Sigmoid colon (tissue), 7 donors: ENCODE results near the gene OTOGL. TPM values are rescaled to one million over a fixed set of nuclear protein-coding genes. Genes with fewer than 3 reads are reported as not detected.

Experiments
- DNase-seq: peaks from one replicate; pipeline ENCODE4 v3.0.0-alpha.2; 2019
- H3K27ac ChIP-seq, 4 donors: fragments of 200-600 bp; sonication (generic); one replicate each; pipeline ENCODE4 v1.5.1; 2016 to 2019; ENCODE audit warnings: mild to moderate bottlenecking in 1 of 4
- H3K27me3 ChIP-seq, 3 donors: fragments of 200-600 bp; sonication (generic); one replicate each; pipeline ENCODE4 v1.5.1; 2019; ENCODE audit warnings: mild to moderate bottlenecking in 1 of 3
- H3K36me3 ChIP-seq, 4 donors: fragments of 200-600 bp; sonication (generic); one replicate each; pipeline ENCODE4 v1.5.1; 2016 to 2019
- H3K4me1 ChIP-seq, 4 donors: fragments of 200-600 bp; sonication (generic); one replicate each; pipeline ENCODE4 v1.5.1; 2017 to 2019
- H3K4me3 ChIP-seq, 4 donors: fragments of 200-600 bp; sonication (generic); one replicate each; pipeline ENCODE4 v1.5.1; 2017 to 2019; ENCODE audit warnings: mild to moderate bottlenecking in 2 of 4, moderate library complexity in 1 of 4
- H3K9me3 ChIP-seq, 4 donors: fragments of 200-600 bp in 3 of 4; sonication (generic) in 3 of 4; one replicate each; pipeline versions ENCODE4 v1.5.1 to v1.6.1; 2013 to 2019
- CTCF ChIP-seq, 4 experiments: fragments of 450-650 bp in 3 of 4; fragments of 200-600 bp in 1 of 4; IDR thresholded peaks; one replicate each; pipeline ENCODE4 v1.5.1; 2016 to 2019; ENCODE audit warnings: antibody characterized with exemption in 4 of 4, mild to moderate bottlenecking in 3 of 4, moderate library complexity in 2 of 4
- EP300 ChIP-seq, 4 donors: sonication (generic); formaldehyde crosslinking; IDR thresholded peaks; one replicate each; pipeline ENCODE4 v1.6.1; 2017; ENCODE audit warnings: antibody characterized with exemption in 4 of 4
- POLR2A ChIP-seq, 2 donors: fragments of 450-650 bp; IDR thresholded peaks; one replicate each; pipeline ENCODE4 v1.6.1; 2016; ENCODE audit warnings: antibody characterized with exemption in 2 of 2, mild to moderate bottlenecking in 2 of 2, moderate library complexity in 2 of 2
- POLR2AphosphoS5 ChIP-seq, 4 donors: sonication (generic); formaldehyde crosslinking; IDR thresholded peaks; one replicate each; pipeline ENCODE4 v1.6.1; 2017; ENCODE audit warnings: antibody characterized with exemption in 4 of 4
- WGBS, 2 donors: extraction: QIAGEN DNeasy Blood & Tissue Kit; methylation state at CpG; one replicate each; pipeline ENCODE4 v1.1.7; 2013; 5-methylcytosine and 5-hydroxymethylcytosine counted together
- intact Hi-C: fragments of 100-400 bp; cut with DNase I; formaldehyde crosslinking; loops from one replicate; pipeline ENCODE4 v1.15.1; 2023
- polyA plus RNA-seq, 3 donors: library from polyadenylated mRNA; stranded (reverse); fragments of 200-250 nt; gene quantifications; one replicate each; pipeline ENCODE4 v1.2.3, GENCODE V29; 2013
- total RNA-seq, 4 donors: library from RNA; depleted of rRNA; stranded (reverse); fragments of >200 nt; gene quantifications; one replicate each; pipeline ENCODE4 v1.1.0, GENCODE V29; 2016
- donor health status: healthy with polysubstance abuse.
- donor health status: Bipolar disorder and iron deficiency.
- donor health status: healthy.

Gene OTOGL
- total and polyA plus RNA-seq, 7 donors, result 0.07 to 4.7 (median 0.81) TPM; not detected in 2

GRCh38 chr12:80087486-80088213 is 11.7 kb upstream of the OTOGL start:
- TF ChIP-seq EP300 (IDR thresholded peaks at IDR 0.05) (no peak), POLR2A (IDR thresholded peaks at IDR 0.05) (no peak), POLR2AphosphoS5 (IDR thresholded peaks at IDR 0.05) (no peak), CTCF (IDR thresholded peaks at IDR 0.05) (no peak)
- Histone ChIP-seq H3K4me3 (no peak overlapping the region), H3K27ac (no peak overlapping the region), H3K36me3 (no peaks in the 10 kb centered on the region), H3K9me3 (no peaks in the 10 kb centered on the region), H3K4me1 (no peaks in the 10 kb centered on the region), H3K27me3 (no peaks in the 10 kb centered on the region)
- WGBS, 2 donors, result 87 to 90% methylated on average over 8 of the region's 8 CpGs
- no peak for DNase-seq
- intact Hi-C loops, result no loop called here

- DNase-seq, result no peak
- Histone ChIP-seq H3K36me3 (no peaks in the 10 kb centered on the region), H3K27ac (peak overlapping the region in 3 of 4 donors; percentile 33 to 40 (median 39)), H3K9me3 (no peaks in the 10 kb centered on the region), H3K4me1 (peaks cover 0 to 33% (median 13%) of the 10 kb centered on the region in 4 donors), H3K4me3 (no peak overlapping the region), H3K27me3 (no peaks in the 10 kb centered on the region)
- intact Hi-C loops, result no loop called here
- 84 to 92% methylated on average over 1 of the region's 1 CpG for WGBS, 2 donors
- TF ChIP-seq POLR2A (IDR thresholded peaks at IDR 0.05) (no peak), POLR2AphosphoS5 (IDR thresholded peaks at IDR 0.05) (no peak), EP300 (IDR thresholded peaks at IDR 0.05) (no peak), CTCF (IDR thresholded peaks at IDR 0.05) (no peak)
These were observed 1.3 kb downstream of the OTOGL start for GRCh38 chr12:80100591-80100990.

GRCh38 chr12:80101126-80101525 is 1.8 kb downstream of the OTOGL start:
- intact Hi-C loops, result no loop called here
- Histone ChIP-seq H3K27me3 (no peaks in the 10 kb centered on the region), H3K4me3 (no peak overlapping the region), H3K36me3 (no peaks in the 10 kb centered on the region), H3K9me3 (no peaks in the 10 kb centered on the region), H3K27ac (peak overlapping the region in 3 of 4 donors; percentile 33 to 40 (median 39)), H3K4me1 (peaks cover 0 to 33% (median 13%) of the 10 kb centered on the region in 4 donors)
- TF ChIP-seq EP300 (IDR thresholded peaks at IDR 0.05) (no peak), POLR2AphosphoS5 (IDR thresholded peaks at IDR 0.05) (no peak), CTCF (IDR thresholded peaks at IDR 0.05) (no peak), POLR2A (IDR thresholded peaks at IDR 0.05) (no peak)
- WGBS, 2 donors, result 77 to 78% methylated on average over 2 of the region's 2 CpGs
- no peak for DNase-seq

- Histone ChIP-seq H3K9me3 (peaks cover 0 to 2% (median 0%) of the 10 kb centered on the region in 4 donors), H3K36me3 (no peaks in the 10 kb centered on the region), H3K27me3 (no peaks in the 10 kb centered on the region), H3K27ac (no peak overlapping the region), H3K4me1 (no peaks in the 10 kb centered on the region), H3K4me3 (no peak overlapping the region)
- TF ChIP-seq EP300 (IDR thresholded peaks at IDR 0.05), result no peak
- no peak for TF ChIP-seq CTCF (IDR thresholded peaks at IDR 0.05)
- no peak for TF ChIP-seq POLR2AphosphoS5 (IDR thresholded peaks at IDR 0.05)
- TF ChIP-seq POLR2A (IDR thresholded peaks at IDR 0.05), result no peak
- DNase-seq, result no peak
- WGBS, 2 donors, result 85 to 87% methylated on average over 5 of the region's 5 CpGs
- intact Hi-C loops, result no loop called here
These were observed 7.9 kb downstream of the OTOGL start for GRCh38 chr12:80107221-80107620.
